Calu3 (cell line): ENCODE results near the gene DYRK1A. TPM values are rescaled to one million over a fixed set of nuclear protein-coding genes. Genes with fewer than 3 reads are reported as not detected.

Experiments used
- BruUV-seq: library from RNA; stranded (reverse); fragments of 400-500 nt; replicated peaks from 2 replicates; lab custom pipeline; 2021; lab: Mats Ljungman, UMichigan
- CTCF ChIA-PET: fragments of 300-600 bp; sonication (Branson Sonifier 250); formaldehyde crosslinking; loops from one replicate; lab custom pipeline; 2022; ENCODE audit warnings: antibody characterized with exemption; lab: Charles Lee
- DNase-seq: peaks from one replicate; pipeline ENCODE4 v3.0.0; 2022
- H3K27ac Mint-ChIP-seq: one replicate; pipeline ENCODE4 v1.8.0; 2022; ENCODE audit warnings: mixed read lengths; ENCODE audit not compliant: unreplicated experiment
- H3K27me3 Mint-ChIP-seq: one replicate; pipeline ENCODE4 v1.8.0; 2022; ENCODE audit warnings: mixed read lengths; ENCODE audit not compliant: unreplicated experiment
- H3K36me3 Mint-ChIP-seq: one replicate; pipeline ENCODE4 v1.8.0; 2022; ENCODE audit warnings: mild to moderate bottlenecking, moderate library complexity, mixed read lengths; ENCODE audit not compliant: insufficient read depth, unreplicated experiment
- H3K4me1 Mint-ChIP-seq: one replicate; pipeline ENCODE4 v1.8.0; 2022; ENCODE audit warnings: mild to moderate bottlenecking, low read depth, mixed read lengths; ENCODE audit not compliant: unreplicated experiment
- H3K4me3 Mint-ChIP-seq: one replicate; pipeline ENCODE4 v1.8.0; 2022; ENCODE audit warnings: mild to moderate bottlenecking, low read depth, moderate library complexity, mixed read lengths; ENCODE audit not compliant: unreplicated experiment
- H3K9me3 Mint-ChIP-seq: one replicate; pipeline ENCODE4 v1.8.0; 2022; ENCODE audit warnings: low read depth, mixed read lengths; ENCODE audit not compliant: unreplicated experiment
- intact Hi-C: fragments of 100-400 bp; cut with micrococcal nuclease; formaldehyde crosslinking; loops from one replicate; pipeline ENCODE4 v1.10.0; 2022; ENCODE audit not compliant: unreplicated experiment
- total RNA-seq: library from RNA; stranded (reverse); gene quantifications from 2 replicates; pipeline ENCODE4 v1.2.3, GENCODE V29; 2022
- TF ChIP-seq, protein P1 (sequence below): fragments of 200-600 bp; IDR thresholded peaks from one replicate; pipeline ENCODE4 v1.8.0; 2022; ENCODE audit warnings: antibody characterized with exemption; ENCODE audit not compliant: unreplicated experiment

Gene DYRK1A
- total RNA-seq, 1 experiment from 2014 or later = 45.4 TPM

DNA sequence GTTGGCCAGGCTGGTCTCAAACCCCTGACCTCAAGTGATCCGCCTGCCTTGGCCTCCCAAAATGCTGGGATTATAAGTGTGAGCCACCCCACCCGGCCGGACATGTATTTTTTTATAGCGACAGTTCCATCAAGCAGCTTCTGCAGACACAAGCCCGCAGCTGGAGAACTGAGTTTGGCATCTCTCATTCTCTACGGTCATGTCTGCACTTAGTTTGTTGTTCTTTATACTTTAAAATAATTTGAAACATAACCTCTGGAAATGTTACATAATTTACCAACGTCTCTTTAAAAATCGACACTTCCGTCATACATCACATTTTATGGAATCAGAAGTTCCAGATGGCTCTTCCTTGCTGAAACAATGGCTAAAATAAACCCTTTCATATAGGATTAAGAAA lies 183.6 kb downstream of the DYRK1A start:
- no peaks in the 10 kb centered on the region for H3K9me3 Mint-ChIP-seq
- no peak overlapping the region for H3K4me3 Mint-ChIP-seq
- TF ChIP-seq, protein P1, sequence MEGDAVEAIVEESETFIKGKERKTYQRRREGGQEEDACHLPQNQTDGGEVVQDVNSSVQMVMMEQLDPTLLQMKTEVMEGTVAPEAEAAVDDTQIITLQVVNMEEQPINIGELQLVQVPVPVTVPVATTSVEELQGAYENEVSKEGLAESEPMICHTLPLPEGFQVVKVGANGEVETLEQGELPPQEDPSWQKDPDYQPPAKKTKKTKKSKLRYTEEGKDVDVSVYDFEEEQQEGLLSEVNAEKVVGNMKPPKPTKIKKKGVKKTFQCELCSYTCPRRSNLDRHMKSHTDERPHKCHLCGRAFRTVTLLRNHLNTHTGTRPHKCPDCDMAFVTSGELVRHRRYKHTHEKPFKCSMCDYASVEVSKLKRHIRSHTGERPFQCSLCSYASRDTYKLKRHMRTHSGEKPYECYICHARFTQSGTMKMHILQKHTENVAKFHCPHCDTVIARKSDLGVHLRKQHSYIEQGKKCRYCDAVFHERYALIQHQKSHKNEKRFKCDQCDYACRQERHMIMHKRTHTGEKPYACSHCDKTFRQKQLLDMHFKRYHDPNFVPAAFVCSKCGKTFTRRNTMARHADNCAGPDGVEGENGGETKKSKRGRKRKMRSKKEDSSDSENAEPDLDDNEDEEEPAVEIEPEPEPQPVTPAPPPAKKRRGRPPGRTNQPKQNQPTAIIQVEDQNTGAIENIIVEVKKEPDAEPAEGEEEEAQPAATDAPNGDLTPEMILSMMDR = no peak
- no peak for DNase-seq
- no TSS peak for BruUV-seq
- no peak overlapping the region for H3K27ac Mint-ChIP-seq
- H3K27me3 Mint-ChIP-seq = no peaks in the 10 kb centered on the region
- CTCF ChIA-PET = no interaction called here
- no peaks in the 10 kb centered on the region for H3K36me3 Mint-ChIP-seq
- peaks cover 24% of the 10 kb centered on the region for H3K4me1 Mint-ChIP-seq
- intact Hi-C loops = no loop called here

DNA sequence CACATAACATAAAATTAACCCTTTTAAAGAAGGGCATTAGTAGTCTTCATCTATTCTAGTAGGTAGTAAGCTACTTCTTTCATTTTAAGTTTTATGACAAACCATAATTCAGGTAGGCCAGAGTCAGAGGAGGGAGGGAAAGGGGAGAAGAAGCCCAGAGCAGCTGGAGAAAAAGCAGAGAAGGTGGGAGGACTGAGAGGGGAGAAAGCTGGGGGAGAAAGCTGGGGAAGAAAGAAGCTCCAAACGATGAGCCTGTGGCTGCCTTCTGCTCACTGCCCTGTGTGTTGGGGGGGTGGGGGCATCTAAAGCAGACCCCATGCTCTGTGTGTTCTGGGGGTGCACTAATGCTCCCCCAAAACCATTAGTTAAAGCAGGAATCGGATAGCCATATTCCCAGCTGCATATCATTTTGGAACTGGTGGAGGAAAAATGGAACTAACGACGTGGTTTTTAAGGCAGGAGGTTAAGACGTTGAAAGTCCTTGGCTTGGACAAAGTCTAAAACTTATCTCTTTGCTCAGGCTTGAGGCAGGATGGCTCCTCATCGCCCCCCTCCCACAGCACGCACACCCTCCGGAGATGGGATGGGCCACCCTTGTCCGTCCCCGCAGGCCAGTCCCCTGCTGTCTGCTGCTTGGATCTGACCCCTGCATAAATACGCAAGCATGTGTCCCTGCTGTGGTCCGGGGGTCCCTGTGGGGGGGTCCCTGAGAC lies 184.2 kb downstream of the DYRK1A start:
- BruUV-seq = no TSS peak
- Mint-ChIP-seq H3K36me3 (no peaks in the 10 kb centered on the region), H3K4me1 (peaks cover 24% of the 10 kb centered on the region), H3K4me3 (no peak overlapping the region), H3K27ac (no peak overlapping the region), H3K9me3 (no peaks in the 10 kb centered on the region), H3K27me3 (no peaks in the 10 kb centered on the region)
- intact Hi-C loops = no loop called here
- CTCF ChIA-PET = no interaction called here
- no peak for DNase-seq
- TF ChIP-seq, protein P1 = no peak

DNA sequence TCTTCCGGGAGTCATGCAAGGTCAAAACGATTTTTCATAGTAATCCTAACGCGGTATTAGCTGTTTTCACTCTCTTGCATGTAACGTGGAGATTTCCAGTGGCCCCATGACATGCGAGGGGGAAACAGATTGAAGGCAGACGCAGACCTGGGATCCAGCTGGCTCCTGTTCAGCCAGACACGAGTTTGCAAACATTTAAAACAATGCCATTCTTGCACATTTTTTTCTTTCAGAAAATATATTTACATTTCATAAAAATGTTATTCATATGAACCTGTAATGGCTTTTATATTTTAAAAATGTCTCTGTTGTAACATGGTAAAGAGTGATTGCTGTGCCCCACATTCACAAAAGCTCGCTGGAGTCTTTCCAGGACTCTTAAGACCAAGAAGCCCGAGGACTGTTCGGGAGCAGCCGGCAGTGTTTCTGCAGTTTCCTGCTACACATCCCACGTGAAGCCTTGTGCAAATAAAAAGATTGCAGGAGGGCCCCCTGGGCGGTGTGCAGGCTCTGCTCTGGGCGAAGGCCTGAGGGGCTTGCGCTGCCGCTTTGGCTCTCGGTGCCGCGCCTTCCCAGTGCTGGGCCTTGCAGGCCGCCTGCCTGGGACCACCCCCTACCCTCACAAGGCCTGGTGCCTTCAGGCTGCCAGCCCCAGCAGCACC lies 184.9 kb downstream of the DYRK1A start:
- H3K36me3 Mint-ChIP-seq = no peaks in the 10 kb centered on the region
- no peak overlapping the region for H3K27ac Mint-ChIP-seq
- DNase-seq = no peak
- no peaks in the 10 kb centered on the region for H3K9me3 Mint-ChIP-seq
- CTCF ChIA-PET = no interaction called here
- intact Hi-C loops = no loop called here
- TF ChIP-seq, protein P1 = no peak
- H3K4me1 Mint-ChIP-seq = peaks cover 24% of the 10 kb centered on the region
- no peak overlapping the region for H3K4me3 Mint-ChIP-seq
- no TSS peak for BruUV-seq
- no peaks in the 10 kb centered on the region for H3K27me3 Mint-ChIP-seq

DNA sequence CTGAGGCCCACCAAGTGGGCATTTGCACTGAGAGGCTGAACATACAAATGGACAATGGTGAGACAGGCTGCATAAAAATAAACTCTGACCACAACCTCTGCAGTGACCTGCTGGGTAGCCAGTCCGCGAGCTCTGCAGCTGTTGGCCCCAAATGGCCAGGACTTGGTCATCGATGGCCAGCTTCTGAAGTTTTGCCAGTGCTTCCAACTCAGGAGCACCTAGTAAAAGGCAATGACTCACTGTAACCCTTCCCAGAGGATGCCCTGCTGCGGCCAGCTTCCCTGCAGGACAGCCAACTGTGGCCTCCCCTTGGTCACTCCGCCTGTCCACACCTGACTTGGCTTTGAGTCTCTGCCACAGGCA lies 185.4 kb downstream of the DYRK1A start:
- intact Hi-C loops = no loop called here
- Mint-ChIP-seq H3K36me3 (no peaks in the 10 kb centered on the region), H3K27ac (no peak overlapping the region), H3K4me1 (peaks cover 21% of the 10 kb centered on the region), H3K27me3 (no peaks in the 10 kb centered on the region), H3K4me3 (no peak overlapping the region), H3K9me3 (no peaks in the 10 kb centered on the region)
- TF ChIP-seq, protein P1 = no peak
- DNase-seq = no peak
- no TSS peak for BruUV-seq
- CTCF ChIA-PET = no interaction called here
